Epithelial cell of proximal tubule (primary cell): ENCODE data around the gene INS. TPM values are rescaled to one million over a fixed set of nuclear protein-coding genes. Genes with fewer than 3 reads are reported as not detected.

ENCODE experiments used
- DNase-seq: peaks from one replicate; pipeline ENCODE4 v3.0.0-alpha.2; 2011; ENCODE audit warnings: low read depth
- H3K4me3 ChIP-seq: 2 replicates; pipeline ENCODE4 v1.5.1; 2011; ENCODE audit warnings: low read depth, mild to moderate bottlenecking, low read length
- CTCF ChIP-seq: conservative IDR thresholded peaks from 2 replicates; pipeline ENCODE4 v1.5.1; 2012; ENCODE audit warnings: low read depth, mild to moderate bottlenecking, low read length
- total RNA-seq: library from RNA; depleted of rRNA; stranded (reverse); fragments of >200 nt; gene quantifications from 2 replicates; pipeline ENCODE4 v1.2.3, GENCODE V29; 2015

Gene INS
- total RNA-seq, 1 donor from 2014 or later: not detected

- TF ChIP-seq CTCF: no peak
- no peak for DNase-seq
- H3K4me3 ChIP-seq: no peak overlapping the region
Measured at GRCh38 chr11:2163428-2163978, 2.5 kb upstream of the INS start.

GRCh38 chr11:2159536-2160413 lies 1.2 kb downstream of the INS start:
- DNase-seq: no peak
- TF ChIP-seq CTCF: no peak
- H3K4me3 ChIP-seq: no peak overlapping the region

GRCh38 chr11:2158966-2159365 lies 2.0 kb downstream of the INS start:
- DNase-seq: no peak
- no peak for TF ChIP-seq CTCF

DNA sequence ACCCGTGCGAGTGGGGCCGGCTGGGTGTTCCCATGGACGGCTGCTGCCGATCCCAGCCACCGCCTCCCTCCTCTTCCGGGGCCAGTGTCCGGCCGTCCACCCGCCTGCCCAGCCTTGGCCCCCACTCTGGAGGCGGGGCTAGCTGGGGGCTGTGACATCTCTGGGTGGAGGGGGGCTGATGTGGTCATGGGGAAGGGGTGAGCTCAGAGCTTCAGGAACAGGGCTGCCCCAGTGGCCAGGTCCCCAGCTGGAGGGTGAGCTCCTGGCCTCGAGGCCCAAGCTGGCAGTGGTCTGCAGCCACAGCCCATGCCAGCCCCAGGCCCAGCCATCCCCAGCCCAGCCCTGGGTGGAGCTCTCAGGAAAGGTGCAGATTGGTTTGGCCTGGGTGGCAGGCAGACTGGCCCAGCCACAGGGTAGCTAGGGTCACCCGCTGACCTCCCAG lies 2.7 kb downstream of the INS start:
- no peak for DNase-seq
- no peak for TF ChIP-seq CTCF
- no peak overlapping the region for H3K4me3 ChIP-seq

More at GRCh38 chr11:2158966-2159365, 2.0 kb downstream of the INS start:
- no peak overlapping the region for H3K4me3 ChIP-seq

DNA sequence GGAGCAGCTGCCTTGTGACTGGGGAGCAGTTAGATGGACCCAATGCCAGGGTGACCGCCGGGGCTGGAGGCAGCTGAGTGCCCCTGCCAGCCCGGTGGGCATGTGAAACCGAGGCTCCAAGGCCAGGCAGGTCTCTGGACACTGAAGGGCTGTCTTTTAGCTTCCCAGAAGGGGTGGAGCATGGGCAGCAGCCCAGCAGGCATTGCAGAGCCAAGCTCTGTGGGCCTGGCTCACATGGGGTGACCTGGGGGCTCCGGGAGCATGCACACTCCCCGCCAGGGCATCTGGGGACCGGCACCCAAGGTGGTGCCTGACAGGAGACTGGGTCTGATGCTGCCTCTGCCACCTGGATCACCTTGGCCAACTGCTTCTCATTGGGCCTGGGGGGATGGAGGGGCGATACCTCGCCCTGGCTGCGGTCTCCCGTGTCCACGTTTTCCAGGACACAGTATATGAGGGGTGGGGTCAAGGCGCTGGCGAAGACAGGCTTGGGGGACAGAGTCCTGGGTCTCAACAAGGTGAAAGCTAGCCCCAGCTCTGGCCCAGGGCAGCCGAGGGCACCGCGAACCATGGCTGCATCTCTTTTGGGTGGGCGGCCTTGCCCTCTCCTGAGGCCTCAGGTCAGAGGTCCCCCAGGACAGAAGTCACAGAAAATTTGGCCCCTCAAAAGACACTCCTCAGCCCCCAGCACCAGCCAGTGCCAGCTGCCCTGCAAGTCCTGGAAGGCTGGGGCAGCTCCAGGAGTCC lies 3.5 kb downstream of the INS start:
- H3K4me3 ChIP-seq: no peak overlapping the region
- no peak for DNase-seq
- TF ChIP-seq CTCF: no peak

DNA sequence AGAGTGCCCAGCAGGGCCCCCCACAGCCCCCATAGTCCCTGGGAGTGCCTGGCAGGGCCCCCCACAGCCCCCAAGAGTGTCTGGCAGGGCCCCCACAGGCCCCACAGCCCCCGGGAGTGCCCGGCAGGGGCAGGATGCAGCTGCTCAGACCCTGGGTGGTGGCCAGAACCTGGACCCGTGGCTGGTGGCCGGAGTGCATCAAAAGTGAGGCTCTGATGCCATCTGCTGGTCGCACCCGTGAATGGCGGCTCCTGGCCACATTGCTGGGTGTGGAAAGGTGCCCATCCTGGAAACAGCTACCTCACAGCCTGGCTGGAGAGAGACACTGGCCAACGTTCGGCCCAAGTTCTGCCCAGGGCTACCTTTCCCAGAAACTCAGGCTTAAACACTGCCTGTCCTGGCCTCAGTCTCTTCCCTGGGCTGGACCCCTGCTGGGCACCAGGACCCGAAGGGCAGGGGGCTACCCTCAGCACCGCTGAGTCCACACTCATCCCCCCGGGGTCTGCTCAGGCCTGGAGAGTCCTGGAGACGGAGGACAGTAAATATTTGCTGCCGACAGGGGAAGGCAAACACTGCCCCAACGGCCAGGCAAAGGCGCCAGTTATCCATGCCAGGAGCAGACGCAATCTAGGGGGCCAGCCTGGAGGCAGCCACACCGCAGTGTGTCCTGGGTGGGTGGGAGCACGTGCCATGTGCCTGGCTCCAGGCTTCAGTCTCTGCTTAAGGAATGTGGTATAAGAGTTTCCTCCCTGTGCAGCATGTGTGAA lies 4.4 kb downstream of the INS start:
- DNase-seq: no peak
- H3K4me3 ChIP-seq: no peak overlapping the region
- TF ChIP-seq CTCF: peak; percentile 75
